HG03064 (cell line): ENCODE results near the gene ADAM17.
"Not testable (repeated sequence)": the region's sequence is repeated elsewhere in the genome, so short reads cannot be mapped to it uniquely, and the experiment has no call there.

Experiments
- ATAC-seq: cut with Tn5 transposase; IDR thresholded peaks from one replicate; pipeline ENCODE4 v1.9.1; 2021; ENCODE audit warnings: low read depth; ENCODE audit not compliant: unreplicated experiment

The ADAM17 gene

DNA sequence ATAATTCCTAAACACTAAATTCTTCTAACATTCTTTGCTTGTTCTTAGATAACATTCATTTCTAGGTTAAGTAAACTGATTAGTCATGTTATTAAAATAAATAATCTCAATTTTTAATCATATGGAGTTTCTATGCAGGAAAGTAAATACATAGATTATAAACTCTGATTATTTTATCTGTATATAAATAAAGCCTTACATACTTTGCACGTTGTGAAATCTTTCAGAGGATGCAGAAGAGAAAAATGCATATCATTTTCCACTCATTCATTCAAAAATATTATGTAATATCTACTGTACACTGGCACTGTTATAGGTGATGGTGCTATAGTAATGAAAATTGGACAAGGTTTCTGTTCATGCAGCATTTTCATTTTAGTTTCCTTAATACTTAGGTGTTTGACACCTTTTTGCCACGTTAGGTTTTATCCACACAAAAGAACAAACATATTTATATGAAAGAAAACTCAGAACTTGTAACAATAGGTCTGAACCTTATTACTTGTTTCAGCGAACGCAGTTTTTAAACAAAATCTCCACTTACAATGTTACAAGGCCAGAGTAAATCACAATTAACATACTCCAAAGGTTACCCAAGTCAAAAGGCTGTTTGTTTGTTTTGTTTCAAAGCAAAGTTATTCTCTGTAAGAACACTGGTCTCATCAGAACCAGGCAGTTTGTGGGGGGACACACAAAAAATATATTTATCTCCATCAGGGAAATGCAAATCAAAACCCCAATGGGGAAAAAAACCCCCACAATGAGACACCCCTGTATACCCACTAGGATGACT, 27.4 kb downstream of the ADAM17 start:
- no peak for ATAC-seq

DNA sequence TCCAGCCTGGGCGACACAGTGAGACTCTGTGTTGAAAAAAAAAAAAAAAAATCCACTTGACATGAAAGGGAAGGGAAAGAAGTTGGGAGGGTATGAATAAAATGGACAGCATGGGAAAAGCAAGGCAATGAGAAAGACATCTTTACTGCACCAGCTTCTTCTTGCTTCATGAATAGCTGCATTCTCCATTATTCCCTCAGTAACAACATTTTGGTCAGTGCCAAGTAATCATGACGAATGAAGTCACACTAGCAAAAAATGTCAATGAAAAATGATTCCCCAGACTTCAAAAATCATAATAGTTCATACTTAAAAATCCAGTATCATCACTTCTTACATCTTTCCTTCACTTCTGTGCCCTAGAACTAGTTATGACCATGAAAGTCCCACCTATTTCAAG, 30.4 kb downstream of the ADAM17 start:
- no peak for ATAC-seq

GRCh38 chr2:9524291-9524690, 31.3 kb downstream of the ADAM17 start:
- no peak for ATAC-seq

DNA sequence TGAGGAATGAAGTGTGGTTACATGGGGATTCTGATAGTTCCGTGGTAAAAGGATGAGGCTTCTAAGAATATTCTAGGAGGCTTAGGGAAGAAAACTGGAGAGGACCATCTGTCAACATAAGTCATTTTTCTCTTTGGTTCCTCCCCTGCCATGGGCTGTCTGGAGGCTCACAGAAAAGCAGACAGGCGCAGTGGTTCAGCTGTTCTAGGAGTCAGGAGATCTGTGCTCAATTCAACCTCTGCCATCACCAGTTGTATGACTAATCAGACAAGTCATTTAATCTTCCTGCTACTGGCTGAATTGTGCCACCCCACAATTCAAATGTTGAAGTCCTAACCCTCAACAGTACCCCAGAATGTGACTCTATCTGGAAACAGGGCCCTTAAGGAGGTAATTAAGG, 36.4 kb downstream of the ADAM17 start:
- no peak for ATAC-seq

DNA sequence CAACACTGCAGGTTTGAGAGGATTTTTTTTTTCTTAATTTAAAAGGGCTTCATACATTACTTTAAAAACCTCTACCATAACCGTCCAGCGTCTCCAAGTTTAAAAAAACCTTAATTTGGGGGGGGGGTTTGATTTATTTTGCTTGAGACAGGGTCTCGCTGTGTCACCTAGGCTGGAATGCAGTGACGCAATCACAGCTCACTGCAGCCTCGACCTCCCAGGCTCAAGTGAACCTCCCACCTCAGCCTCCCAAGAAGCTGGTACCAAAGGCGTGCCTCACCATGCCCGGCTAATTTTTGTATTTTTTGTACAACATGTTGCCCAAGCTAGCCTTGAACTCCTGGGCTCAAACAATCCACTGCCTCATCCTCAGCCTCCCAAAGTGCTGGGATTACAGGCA, 36.9 kb downstream of the ADAM17 start:
- no peak for ATAC-seq

- ATAC-seq, result no peak
Measured at GRCh38 chr2:9518163-9518562, 37.5 kb downstream of the ADAM17 start.

DNA sequence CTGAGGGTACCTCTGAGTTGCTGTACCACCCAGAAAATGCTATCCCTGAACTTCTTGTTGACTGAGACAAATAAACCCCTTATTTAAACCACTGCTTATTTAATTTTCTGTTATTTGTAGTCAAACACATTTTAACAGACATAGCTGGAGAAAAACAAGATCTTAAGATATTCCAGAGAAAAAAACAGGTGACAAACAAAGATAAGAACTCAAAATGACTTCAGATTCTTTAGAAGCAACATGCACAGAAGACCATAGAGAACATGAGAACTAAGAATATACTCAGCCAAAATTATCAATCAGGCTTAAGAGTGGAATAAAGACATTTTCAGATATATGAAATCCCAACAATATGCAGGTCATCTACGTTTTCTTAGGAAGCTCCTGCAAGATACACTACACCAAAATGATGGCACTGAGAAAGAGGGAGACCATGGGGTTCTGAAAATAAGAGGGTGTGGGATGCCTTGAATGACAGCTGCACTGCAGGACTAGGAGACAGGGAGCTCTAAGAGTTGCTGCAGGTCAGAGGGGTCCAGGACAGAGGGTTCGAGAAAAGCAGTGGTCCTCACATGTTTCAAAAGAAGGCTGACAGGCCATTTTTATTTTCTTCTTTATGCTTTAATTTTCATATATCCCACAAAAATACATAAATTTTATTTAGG, 38.4 kb downstream of the ADAM17 start:
- no peak for ATAC-seq

DNA sequence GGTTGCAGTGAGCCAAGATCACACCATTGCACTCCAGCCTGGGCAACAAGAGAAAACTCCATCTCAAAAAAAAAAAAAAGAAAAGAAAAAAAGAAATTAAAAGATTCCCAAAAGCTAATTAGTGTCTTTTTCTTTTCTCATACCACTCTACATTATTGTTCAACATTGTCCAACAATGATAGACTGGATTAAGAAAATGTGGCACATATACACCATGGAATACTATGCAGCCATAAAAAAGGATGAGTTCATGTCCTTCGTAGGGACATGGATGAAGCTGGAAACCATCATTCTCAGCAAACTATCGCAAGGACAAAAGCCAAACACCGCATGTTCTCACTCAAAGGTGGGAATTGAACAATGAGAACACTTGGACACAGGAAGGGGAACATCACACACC, 41.7 kb downstream of the ADAM17 start:
- ATAC-seq, result not testable (repeated sequence)

- ATAC-seq, result no peak
Measured at GRCh38 chr2:9508931-9509330, 46.7 kb downstream of the ADAM17 start.

GRCh38 chr2:9498210-9498609, 57.4 kb downstream of the ADAM17 start:
- ATAC-seq, result no peak

- no peak for ATAC-seq
Measured at GRCh38 chr2:9497017-9497416, 58.6 kb downstream of the ADAM17 start.

GRCh38 chr2:9494081-9494480, 61.5 kb downstream of the ADAM17 start:
- no peak for ATAC-seq

DNA sequence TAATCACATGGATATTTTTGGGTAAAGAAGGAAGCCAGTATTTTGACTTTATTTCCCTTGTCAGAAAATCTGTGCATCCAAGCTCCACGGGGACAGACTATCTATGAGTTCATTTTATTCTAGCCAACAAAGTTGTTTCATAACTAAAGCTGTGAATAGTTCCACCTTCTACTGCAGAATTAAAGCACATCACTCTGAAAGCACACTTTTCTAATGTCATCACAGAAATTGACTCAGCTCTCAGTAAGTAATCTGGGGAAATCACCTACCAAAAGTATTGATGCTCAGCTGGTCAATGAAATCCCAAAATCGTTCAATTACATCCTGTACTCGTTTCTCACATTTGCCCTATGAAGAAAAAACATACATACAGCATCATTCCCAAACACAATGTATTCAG, 62.2 kb downstream of the ADAM17 start:
- no peak for ATAC-seq

- ATAC-seq, result no peak
Measured at GRCh38 chr2:9492927-9493326, 62.7 kb downstream of the ADAM17 start.

- ATAC-seq, result no peak
Measured at GRCh38 chr2:9490789-9491188, 64.8 kb downstream of the ADAM17 start.

- no peak for ATAC-seq
Measured at GRCh38 chr2:9488583-9489547, 66.8 kb downstream of the ADAM17 start.

DNA sequence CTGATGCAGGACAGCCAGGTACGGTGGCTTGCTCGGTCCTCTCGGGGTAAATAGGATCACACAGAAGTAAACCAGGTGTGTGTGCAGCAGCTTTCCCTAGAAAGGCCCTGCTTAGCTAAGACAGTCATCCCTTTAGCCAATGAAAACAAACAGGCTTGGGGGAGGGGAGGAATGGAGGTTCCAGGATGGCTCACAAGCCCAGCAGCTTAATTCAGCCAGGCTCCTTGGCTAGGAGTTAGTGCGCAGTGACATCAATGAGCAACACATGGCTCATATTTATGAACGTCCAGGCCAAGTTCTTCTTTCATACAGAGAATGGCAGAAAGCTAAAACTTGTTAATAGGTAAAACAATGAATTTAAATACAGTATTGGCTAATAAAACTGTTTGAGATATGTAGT, 71.1 kb downstream of the ADAM17 start:
- no peak for ATAC-seq

- no peak for ATAC-seq
Measured at GRCh38 chr2:9483107-9483506, 72.5 kb downstream of the ADAM17 start.

- no peak for ATAC-seq
Measured at GRCh38 chr2:9480157-9480556, 75.5 kb downstream of the ADAM17 start.

- ATAC-seq, result no peak
Measured at GRCh38 chr2:9478526-9478925, 77.1 kb downstream of the ADAM17 start.

GRCh38 chr2:9477914-9478313, 77.7 kb downstream of the ADAM17 start:
- no peak for ATAC-seq
